Stimulated activated CD8-positive, alpha-beta memory T cell treated with anti-CD3 and anti-CD28 coated beads, Interleukin-15, amount 100 ng/mL, for 24 hours (primary cell): Measurements from ENCODE around the gene FRMD4B.
"Not testable (repeated sequence)": the region's sequence is repeated elsewhere in the genome, so short reads cannot be mapped to it uniquely, and the experiment has no call there.

Experiments used
- DNase-seq: peaks from one replicate; pipeline ENCODE4 v3.0.0-alpha.2; 2020; ENCODE audit warnings: low read depth

FRMD4B gene

GRCh38 chr3:69240651-69241568 lies 145.0 kb downstream of the FRMD4B start:
- no peak for DNase-seq

GRCh38 chr3:69239063-69239462 lies 146.8 kb downstream of the FRMD4B start:
- no peak for DNase-seq

GRCh38 chr3:69236812-69237707 lies 148.8 kb downstream of the FRMD4B start:
- no peak for DNase-seq

DNA sequence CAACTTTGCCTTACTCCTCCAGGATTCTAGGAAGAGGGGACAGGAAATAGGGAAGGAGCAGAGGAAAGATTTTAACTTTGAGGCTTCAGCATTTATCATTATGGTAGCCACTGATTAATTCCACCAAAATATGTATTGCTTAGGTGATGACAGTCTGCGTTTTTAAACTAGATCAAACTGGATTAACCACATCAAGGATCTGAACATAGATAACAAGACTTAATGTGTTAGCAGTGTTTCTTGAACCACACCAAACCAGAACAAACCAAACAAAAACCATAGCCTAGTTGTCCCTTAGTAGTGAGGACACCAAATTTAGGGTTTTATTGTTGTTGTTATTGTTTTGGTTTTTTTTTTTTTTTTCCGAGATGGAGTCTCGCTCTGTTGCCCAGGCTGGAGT lies 150.0 kb downstream of the FRMD4B start:
- DNase-seq, result no peak

- DNase-seq, result not testable (repeated sequence)
These were observed 150.7 kb downstream of the FRMD4B start for GRCh38 chr3:69235227-69235626.

DNA sequence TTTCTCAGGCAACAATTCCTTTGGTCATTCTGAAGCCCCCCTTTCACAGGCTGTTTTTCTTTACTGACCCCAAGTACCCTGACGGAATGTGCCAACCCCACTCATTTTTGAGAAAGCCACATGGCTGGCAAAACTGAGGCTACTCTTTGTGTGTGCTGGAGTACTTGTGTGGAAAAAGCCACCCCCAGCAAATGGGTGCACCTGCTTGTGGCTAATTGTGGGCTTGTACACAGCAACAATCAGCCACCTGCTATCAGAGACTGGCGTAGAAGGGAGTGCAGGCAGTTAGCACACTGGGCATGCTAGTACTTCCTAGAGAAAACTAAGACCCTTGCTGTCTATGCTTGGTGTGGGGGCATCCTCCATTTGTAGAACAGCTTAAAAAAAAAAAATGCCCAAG lies 153.4 kb downstream of the FRMD4B start:
- no peak for DNase-seq

DNA sequence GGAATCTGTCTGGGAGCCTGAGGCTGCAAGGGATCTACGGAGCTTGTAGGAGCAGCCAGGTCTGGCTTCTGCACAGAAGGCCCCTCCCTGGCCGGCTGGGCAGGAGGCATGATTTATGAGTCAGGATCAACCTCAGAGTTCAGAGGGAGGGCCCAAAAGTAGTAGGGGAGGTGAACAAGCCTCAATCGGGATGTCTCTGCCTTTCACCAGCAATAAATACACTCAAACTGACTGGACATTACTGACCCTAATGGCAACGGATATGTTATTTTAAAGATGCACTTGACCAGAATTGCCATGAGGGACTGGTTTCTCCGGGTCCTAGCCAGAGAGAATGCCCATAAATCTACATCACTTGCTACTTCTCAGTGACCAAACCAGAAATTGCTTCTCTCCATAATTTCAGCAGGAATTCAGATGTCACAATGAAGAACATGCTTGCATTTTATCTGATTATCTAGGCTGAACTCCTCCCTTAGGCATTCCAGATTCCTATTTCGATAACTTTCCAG lies 153.9 kb downstream of the FRMD4B start:
- DNase-seq, result no peak

DNA sequence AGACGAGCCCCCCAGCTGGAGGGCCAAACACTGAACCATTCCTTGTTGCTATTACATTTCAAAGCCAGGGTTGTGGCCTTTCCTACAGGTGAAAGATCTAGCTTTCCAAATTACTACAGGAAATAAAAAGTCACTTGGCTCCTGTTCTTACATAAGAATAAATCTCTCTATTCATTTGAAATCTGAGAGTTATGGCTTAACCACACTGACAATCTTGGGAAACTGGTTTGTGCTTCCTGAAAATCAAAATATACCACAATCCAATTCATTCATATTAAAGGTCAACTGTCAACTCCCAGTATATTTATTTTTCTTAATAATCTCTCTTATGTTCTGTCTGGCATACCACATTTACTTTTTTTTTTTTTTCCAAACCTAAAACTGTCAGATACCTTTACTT lies 159.8 kb downstream of the FRMD4B start:
- DNase-seq, result no peak

GRCh38 chr3:69219101-69219708 lies 166.7 kb downstream of the FRMD4B start:
- no peak for DNase-seq

DNA sequence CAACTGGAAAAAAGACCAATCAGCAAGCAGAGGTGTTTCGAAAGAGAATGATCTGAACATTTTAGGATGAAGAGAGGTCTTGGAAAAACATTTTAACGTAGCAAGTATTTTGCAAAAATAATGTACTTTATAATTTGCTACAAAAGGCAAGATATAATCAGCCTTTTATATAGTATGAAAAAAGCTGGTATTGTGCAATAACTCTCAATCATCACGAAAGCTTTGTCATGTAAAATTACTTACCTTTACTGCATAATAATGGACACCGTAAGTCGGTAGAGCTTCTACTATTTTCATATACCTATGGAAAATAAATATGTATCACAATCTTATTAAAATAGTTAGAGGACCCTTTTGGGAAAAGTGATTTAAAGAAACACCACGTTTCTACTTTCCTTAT lies 167.8 kb downstream of the FRMD4B start:
- no peak for DNase-seq

- DNase-seq, result no peak
These were observed 168.9 kb downstream of the FRMD4B start for GRCh38 chr3:69216981-69217380.

DNA sequence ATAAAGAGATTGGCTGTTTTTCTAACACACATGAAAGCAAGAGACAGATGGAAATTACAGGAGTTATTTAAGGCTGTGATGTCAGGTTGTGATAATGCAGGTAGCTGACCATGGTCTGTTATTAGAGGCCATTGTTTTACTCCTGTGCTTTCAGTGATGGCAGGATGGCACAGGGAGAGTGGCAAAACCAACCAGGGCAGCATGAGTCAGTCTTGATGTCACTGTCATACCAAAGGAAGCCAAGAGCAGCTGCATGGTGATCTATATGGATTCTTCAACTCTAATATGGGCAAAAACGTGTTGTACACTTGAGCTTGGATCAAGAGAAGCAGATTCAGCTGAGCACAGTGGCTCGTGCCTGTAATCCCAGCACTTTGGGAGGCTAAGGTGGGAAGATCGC lies 171.6 kb downstream of the FRMD4B start:
- no peak for DNase-seq

DNA sequence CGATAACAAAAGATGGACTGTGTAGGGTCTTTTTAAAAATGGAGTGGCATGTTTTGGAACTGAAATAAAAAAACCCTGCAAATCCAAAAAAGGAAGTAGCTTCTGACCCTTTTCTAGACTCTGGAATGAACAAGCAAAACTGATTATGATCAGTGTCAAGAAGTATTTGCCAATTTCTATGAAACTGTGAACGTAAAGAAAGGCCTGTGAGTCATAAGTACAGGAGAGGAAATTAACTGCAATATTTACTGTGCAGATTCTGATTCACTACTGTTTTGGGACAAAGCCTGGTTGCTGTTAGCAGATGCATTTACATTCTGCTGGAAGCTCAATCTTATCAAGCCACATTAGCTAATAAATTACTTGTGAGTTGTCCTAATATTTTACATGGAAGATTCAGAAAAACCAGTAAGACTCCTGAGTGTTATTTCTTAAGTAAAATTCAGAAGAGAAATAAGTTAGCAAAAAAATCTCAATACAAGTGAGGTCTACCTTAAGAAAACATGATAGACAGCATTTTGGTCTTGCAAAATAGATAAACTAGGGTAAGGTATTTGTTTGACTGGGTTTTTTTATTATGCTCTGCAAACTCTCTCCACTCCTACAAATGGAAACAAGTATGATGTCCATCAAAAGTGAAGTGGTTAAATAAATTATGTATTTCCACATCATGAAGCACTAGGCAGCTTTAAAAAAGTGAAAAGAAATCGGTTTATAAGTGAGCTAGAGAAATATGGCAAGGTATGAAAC lies 173.3 kb downstream of the FRMD4B start:
- no peak for DNase-seq

DNA sequence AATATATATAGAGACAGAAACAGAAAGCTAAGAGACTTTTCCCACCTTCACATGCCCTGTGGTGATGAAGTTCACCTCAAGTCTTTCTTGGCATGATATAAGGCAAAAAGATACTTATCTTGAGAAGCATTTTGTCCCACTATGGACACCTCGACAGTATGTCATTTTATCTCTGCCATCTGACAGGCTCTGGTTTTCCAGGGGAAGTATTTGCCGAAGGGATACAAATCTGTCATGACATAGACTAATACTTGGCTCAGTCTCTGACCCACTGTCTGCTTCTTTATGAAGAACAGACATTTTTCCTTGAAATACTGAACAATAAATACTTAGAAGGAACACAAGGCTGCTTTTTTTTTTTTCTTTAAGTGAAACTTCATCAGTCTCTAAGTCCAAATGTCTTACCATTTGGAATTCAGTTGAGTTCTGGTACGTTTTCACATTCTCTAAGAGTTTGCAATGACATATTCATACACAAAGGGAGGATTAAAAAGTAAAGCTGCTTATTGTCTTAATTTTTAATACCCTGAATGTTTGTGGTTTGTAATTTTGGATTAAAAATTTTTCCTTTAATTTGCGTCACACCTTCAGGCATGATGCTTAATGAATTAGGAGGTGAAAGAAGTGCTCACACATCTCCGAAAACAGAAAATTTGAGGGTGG lies 175.7 kb downstream of the FRMD4B start:
- DNase-seq, result no peak

- DNase-seq, result no peak
These were observed 176.5 kb downstream of the FRMD4B start for GRCh38 chr3:69209413-69209812.

DNA sequence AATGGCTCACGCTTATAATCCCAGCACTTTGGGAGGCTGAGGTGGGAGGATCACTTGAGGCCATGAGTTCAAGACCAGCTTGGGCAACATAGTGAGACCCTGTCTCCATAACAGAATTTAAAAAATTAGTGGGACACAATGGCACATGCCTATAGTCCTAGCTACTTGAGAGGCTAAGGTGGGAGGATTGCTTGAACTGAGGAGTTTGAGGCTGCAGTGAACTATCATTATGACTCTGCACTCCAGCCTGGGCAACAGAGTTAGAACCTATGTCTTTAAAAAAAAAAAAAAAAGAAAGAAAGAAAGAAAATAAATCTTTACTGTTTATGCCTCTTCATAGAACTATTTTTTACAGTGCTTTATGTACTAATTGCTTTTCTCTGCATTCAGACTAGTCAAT lies 178.9 kb downstream of the FRMD4B start:
- DNase-seq, result no peak

DNA sequence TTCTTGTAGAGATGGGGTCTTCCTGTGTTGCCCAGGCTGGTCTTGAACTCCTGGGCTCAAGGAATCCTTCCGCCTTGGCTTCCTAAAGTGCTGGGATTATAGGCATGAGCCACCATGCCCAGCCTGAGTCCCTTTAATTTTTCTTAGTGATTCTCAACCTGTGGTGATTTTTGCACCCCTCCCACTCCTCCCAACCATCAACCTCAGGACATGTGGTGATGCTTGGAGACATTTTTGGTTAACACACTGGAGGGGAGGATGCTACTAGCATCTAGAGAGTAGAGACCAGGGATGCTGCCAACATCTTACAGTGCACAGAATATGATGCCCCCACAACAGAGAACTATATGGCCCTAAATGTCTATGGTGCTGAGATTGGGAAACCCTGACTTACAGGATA lies 180.5 kb downstream of the FRMD4B start:
- no peak for DNase-seq

- DNase-seq, result no peak
These were observed 181.5 kb downstream of the FRMD4B start for GRCh38 chr3:69204315-69204957.

DNA sequence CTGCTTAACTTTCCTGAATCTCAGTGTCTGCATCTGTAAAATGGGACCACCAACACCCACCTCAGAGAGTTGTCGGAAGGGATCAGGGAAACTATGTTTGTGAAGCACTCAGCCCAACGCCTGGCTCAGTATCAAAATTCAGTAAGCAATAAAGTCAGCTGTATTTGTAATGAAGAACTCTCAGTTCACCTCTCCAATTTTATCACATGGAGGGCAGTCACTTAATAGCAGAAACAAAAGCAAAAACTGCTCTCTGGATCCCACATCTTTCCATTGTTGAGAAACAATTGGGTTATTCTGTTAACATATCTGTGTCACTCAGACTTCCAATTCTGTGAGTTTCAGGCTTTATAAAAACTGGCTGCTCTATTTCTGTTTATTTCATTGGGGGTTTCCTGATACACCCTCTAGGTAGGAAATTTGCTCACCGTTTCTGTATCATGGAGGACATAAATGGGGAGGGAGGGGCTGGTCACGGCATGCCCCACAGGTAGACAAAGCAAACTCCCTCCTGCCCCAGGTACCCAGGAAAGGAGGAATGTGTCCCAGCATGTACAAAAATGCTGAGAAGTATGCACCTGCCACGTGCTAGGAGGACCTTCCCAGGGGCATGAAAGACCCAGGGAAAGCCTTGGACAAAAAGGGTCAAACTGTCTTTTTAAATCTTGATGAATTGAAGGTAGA lies 182.1 kb downstream of the FRMD4B start:
- DNase-seq, result no peak

GRCh38 chr3:69201658-69202057 lies 184.2 kb downstream of the FRMD4B start:
- no peak for DNase-seq
